Heart left ventricle (tissue), 13 donors: Measurements from ENCODE around the gene DOCK4.

ENCODE experiments used
- CTCF ChIP-seq, 12 donors: fragments of 200-600 bp; sonication (generic) in 4 of 12; IDR thresholded peaks; one replicate each; pipeline versions ENCODE4 v1.5.0 to v1.8.0; 2018 to 2022; ENCODE audit warnings: antibody characterized with exemption in 12 of 12, mild to moderate bottlenecking in 5 of 12
- POLR2A ChIP-seq, 2 donors: fragments of 450-650 bp; IDR thresholded peaks; one replicate each; pipeline ENCODE4 v1.6.1; 2017; ENCODE audit warnings: antibody characterized with exemption in 2 of 2, mild to moderate bottlenecking in 2 of 2, moderate library complexity in 2 of 2
- donor health status: ischemic (EF 13 %, LVEDD 7.1; RV severe dilation, severe dysfunction).
- donor health status: DM: no; HTN: yes; CAD: no.
- donor health status: DM: no; HTN: no; CAD: no.
- donor health status: ischemic (EF 25% LVEDD 6.9; RV normal size, moderate dysfunction).
- donor health status: ischemic (EF 25% LVEDD 5.7; RV mildly dilated, moderate dysfunction).
- donor health status: ischemic (EF 35%, LVEDD 5.7; RV mildly dilated, moderate dysfunction).
- donor health status: nonischemic (EF 11% LVEDD 7.7; RV severe dilation, severe dysfunction).
- donor health status: DM: yes; HTN: yes; CAD: no.
- donor health status: PGD.
- donor health status: ischemic (EF 29% LVEDD 5.4; RV normal size, mild dysfunction).
- donor health status: nonischemic (EF 23%, LVEDD 6.1; RV moderate dilation, normal function).

- no peak for TF ChIP-seq CTCF (IDR thresholded peaks at IDR 0.05)
- TF ChIP-seq POLR2A (IDR thresholded peaks at IDR 0.05) = no peak
Measured at GRCh38 chr7:111820621-111821020, 385.6 kb downstream of the DOCK4 start.
